Measurements from ENCODE around the gene MAPK1IP1L. TPM values are rescaled to one million over a fixed set of nuclear protein-coding genes. Genes with fewer than 3 reads are reported as not detected.
"Not testable (repeated sequence)": the region's sequence is repeated elsewhere in the genome, so short reads cannot be mapped to it uniquely, and the experiment has no call there.

The MAPK1IP1L gene
- polyA plus RNA-seq (2014; cell fraction: cytosol; rRNA removed): 41.2 and 49.6 TPM in 2 replicates
- polyA plus RNA-seq (2014; cell fraction: nucleus; rRNA removed): 10.2 and 20.9 TPM in 2 replicates

DNA sequence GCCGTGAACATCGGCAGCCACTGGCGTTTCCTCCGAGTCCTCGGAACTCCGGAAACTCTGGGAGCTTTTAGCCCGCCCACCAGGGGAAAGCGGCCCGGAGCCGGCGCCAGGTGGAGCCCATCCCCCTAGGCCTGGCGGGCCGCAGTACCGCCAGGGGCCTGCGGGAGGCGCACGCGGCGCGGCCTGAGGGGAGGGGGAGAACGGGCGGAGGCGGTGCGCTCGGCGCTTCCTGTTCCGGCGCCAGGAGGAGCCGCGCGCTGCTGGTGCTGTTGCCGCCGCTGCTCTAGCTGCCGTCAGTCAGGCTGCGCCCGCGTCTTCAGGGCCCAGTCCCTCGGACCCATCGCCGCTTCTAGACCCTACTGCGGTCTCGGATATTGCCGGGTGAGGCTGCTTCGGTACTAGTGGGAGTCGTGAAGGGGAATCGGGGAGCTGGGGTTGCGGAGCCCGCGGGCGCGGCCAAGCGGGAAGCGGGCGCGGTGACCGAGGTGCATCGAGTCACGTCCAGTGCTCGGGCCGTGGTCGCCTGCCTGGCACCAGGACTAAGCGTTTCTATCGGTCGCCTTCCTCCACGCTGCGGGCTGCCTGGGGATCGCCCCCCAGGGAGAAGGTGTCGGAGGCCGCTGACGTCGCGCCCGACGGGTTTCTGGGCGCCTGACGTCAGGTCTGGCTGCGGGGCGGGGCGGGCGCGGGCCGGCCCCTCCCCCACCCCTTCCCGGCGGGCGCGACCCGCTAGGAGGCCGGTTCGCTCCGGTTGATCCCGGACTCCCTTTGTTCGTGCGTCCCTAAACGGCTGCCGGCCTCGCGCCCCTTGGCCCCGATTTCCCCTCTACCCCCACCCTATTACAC is at the start of gene MAPK1IP1L:
Gene MAPK1IP1L (plus strand): TSS at position 225 of the 846 bp plus-strand sequence. CDS start 10,037 bp downstream, outside the sequence.
- peak; percentile 90 for DNase-seq (ENCODE audit: low spot score)

DNA sequence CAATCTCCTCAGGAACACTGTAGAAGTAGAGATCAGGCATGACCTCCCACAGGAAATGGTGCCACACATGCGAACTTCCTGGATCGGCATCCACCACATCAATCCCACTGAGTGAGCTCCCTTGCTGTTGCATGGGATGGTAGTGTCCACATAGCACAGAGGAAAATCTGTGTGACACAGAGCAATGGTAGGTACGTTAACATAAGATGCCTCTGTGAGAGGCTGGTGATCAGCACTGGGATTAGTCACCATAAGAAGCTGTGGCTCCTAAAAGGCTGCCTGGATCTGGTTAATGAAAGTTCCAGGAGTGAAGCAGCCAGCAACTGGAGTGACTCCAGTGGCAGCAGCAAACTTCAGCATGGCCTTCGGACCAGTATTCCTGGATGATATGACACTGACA is 46.4 kb upstream of the MAPK1IP1L start:
- DNase-seq (ENCODE audit: low spot score): no peak

DNA sequence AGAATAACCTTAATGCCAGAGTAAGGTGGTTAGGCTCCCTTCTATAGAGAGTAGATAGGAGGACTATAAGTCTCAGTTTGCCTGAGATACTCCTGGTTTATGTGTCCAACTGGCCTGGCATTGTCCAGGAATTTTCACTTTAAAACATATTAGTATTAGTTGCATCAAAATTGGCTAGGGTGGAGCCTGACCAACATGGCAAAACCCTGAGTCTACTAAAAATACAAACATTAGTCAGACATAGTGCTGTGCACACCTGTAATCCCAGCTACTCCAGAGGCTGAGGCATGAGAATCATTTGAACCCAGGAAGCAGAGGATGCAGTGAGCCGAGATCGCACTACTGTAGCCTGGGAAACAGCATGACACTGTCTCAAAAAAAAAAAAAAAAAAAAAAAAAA is 36.4 kb upstream of the MAPK1IP1L start:
- DNase-seq (ENCODE audit: low spot score): no peak

DNA sequence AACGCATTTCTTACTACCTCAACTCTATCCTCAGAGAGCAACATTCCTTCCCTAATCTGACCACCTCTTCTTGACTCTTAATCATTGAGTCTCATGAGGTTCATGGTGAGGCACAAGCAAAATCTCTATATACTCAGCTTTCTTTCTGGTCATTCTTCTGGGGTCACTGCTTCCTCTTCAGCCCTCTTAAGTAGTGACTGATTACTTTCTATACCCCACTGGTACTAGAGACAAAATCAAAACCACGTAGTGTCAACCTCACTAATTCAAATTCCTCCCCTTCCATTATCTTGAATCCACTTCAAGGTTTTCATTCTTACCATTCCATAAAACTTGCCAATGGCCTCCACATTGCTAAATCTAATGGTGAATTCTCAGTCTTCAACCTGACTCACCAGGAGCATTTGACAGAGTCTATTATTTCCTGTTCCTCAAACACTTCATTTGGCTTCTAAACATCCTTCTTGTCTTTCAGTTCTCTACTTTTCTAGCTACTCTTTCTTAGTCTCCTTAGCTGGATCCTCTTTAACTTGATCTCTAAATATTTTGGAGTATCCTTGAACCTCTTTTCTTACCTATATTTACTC is 31.4 kb upstream of the MAPK1IP1L start:
- DNase-seq (ENCODE audit: low spot score): no peak

DNA sequence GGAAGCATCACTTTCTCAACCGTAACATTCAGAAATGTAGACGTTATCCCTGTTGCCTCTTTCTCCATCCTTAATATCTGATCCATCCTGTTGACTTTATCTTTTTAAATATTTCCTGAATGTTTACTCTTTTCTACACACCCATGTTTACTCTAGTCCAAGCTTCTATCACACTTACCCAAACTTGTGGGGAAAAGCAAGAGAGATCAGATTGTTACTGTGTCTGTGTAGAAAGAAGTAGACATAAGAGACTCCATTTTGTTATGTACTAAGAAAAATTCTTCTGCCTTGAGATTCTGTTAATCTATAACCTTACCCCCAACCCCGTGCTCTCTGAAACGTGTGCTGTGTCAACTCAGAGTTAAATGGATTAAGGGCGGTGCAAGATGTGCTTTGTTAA is 27.1 kb upstream of the MAPK1IP1L start:
- DNase-seq (ENCODE audit: low spot score): not testable (repeated sequence)

DNA sequence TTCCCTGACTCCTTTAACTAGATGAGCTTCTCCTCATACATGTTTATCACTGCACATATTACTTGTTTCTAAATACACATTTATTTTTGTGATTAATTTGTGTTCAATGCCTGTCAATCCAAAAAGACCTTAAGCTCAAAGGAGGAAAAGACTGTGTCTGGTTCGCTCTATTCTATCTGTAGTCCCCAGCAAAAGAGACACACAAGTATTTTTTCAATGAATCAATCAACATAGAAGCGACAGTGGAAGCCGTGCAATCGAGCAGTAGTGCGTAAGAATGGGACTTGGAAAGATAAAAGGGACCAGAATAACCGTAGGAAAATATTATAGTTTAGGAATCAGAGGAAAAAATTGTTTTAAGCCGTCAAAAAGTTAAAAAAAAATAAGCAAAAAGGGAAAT is 25.5 kb upstream of the MAPK1IP1L start:
- no peak for DNase-seq (ENCODE audit: low spot score)

DNA sequence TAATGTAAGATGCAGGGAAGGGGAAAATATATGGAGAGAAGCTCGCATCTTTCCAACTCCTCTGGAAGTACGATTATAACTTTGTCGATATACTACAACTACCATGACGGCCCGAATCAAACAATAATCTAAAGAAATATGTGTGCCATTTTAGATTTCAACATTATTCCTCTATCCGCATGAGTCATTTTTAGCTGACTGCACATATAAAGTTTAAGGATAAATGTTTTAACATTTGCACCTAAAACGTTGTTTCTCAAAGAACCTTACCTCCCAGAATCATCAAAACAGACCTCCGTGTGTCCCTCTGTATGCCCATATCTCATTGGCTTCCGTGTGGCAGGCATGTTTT is 25.0 kb upstream of the MAPK1IP1L start:
- DNase-seq (ENCODE audit: low spot score): no peak

DNA sequence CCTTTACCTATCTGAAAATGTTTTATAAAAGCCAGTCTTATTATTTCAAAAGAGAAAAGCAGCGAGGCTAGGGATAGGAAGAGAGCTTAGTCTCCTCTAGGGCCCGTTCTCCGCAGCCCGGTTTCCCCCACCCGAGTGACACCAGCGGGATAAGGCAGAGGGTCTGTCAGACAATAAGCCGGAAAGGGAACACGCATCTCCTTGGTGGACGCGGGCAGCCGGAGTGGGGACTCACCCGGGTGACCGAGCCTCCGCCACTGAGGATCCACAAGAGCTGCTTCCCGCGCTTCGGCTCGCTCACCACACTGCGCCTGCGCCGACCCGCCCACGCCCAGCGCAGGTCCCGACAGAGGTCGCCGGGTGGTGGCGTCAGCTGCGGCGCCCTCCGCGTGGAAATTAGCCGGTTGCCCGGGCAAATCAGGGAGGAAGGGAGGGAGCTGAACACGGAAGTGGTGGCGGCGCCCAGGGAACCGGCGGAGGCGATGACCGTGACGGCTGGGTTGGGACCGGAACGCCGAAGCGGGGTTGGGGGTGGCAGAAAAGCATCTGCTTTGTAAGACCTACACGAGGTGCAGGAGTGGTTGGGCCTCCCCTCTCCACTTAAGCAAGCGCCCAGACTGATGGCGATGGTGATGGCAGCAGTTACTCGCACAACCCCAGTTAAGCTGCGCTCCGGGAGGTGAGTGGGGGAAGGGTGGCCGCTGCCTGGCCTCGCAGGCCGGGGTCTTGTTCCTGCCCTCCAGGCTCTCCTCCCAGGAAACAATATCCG is 24.5 kb upstream of the MAPK1IP1L start, which contains the start of the genes SOCS4 and WDHD1:
Gene SOCS4 (plus strand): TSS at position 444 of the 769 bp plus-strand sequence. CDS start 15,806 bp downstream, outside the sequence.
Gene WDHD1 (minus strand): TSS at position 307 of the 769 bp plus-strand sequence. CDS start 312 bp downstream, outside the sequence.
- DNase-seq (ENCODE audit: low spot score): peak; percentile 93

DNA sequence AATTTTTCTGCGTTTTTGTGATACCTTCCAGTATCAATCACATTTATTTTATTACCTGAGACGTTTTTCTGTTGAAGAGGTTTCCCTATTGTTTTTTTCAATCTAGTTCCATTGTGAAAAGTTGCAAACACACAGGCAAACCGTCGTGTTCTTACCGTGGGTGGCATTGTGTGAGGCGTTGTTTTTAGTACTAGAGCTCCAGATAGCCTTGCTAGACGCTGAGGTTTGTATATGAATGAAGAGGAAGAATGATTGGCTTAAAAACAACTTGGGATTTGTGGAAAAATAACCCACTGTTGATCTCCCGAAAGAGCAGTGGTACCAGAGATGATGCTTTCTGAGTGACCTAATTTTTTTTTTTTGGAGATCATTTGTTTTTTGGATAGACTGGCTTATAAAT is 23.4 kb upstream of the MAPK1IP1L start:
- DNase-seq (ENCODE audit: low spot score): no peak

DNA sequence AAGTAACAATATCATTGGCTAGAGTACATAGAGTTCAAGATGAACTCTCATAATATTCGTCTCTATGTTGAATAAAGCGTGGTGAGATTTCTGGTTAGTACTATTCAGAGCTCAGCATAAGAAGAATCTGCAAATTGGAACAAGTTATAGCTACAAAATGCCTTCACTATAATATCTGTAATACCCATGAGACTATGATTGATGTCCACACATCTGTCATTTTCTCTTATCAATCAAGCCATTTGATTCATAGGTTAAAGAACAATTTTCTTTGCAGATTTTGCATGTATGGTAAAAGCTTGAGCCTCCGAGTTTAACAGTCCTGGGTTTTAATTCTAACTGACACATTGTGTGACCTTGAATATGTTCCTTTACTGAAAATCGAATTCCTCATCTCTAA is 23.0 kb upstream of the MAPK1IP1L start:
- DNase-seq (ENCODE audit: low spot score): no peak

DNA sequence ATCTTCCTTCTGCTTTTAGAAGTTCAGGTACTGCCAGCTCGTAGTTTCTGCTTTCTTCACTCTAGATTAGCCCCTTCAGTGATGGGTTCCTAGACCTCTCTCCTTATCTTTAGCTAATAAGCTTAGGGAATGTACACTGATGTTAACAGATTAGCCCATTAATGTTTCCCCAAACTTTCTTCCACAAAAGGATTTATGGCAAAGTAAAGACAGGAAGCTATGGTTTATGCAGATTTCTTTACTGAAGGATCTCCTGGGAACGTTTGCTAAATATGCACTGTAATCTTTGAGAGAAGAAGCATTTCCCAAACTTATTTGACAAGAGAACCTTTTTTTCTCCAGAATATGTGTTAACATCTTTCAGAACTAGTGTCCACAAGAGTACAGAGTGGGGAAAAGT is 20.3 kb upstream of the MAPK1IP1L start:
- DNase-seq (ENCODE audit: low spot score): no peak

DNA sequence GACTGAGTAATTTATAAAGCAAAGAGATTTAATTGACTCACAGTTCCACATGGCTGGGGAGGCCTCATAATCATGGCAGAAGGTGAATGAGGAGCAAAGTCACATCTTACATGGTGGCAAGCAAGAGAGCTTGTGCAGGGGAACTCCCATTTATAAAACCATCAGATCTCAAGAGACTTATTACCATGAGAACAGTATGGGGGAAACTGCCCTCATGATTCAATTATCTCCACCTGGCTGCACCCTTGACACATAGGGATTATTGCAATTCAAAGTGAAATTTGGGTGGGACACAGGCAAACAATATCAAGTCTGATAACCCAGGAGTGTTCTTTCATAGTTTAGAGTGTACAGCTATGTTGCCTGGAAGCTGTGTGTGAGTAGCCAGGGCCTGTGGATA is 13.5 kb upstream of the MAPK1IP1L start:
- DNase-seq (ENCODE audit: low spot score): not testable (repeated sequence)

DNA sequence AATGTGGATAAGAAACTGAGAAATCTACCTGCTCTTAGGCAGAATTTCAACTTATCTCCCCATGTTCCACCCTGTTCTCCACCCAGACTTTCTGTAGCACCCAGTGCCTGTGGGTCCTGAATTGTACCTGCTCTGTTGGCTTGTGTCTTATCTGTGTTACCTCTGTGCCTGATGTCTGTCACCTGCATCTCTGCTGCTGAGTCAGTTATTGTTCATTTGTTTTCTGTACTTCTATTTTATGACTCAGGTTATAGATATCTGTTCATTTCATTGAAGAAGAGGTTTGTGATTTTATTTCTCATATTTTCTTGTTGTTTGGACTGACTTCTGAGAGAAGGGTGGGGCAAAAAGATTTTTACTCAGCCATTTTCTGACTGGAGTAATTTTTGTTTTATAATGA is 12.7 kb upstream of the MAPK1IP1L start:
- DNase-seq (ENCODE audit: low spot score): no peak

DNA sequence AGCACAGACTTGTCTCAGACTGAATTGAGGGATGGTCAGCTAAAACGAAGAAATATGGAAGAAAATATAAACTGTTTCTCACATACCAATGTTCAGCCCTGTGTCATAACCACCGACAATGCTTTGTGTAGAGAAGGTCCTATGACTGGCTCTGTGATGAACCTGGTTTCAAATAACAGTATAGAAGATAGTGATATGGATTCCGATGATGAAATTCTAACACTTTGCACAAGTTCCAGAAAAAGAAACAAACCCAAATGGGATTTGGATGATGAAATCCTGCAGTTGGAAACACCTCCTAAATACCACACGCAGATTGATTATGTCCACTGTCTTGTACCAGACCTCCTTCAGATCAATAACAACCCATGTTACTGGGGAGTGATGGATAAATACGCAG is 7.9 kb upstream of the MAPK1IP1L start:
- DNase-seq (ENCODE audit: low spot score): no peak

DNA sequence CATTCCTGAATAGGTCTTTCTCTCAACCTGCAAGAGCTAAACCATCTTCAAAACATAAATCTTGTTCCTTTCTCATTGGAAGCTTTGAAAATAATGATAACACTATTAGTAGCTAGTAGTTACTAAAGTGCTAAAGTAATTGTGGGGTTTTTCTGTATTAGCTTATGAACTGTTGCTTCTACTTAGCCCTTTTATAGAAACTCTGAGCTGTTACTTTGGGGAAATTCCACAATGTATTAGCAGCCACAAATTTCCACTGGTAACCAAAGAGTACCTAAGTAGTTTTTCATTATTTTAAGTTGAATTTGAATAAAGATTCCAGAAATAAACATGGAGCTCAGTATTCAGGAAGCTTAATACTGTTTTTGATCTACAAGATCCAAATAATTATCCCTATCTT is 6.4 kb upstream of the MAPK1IP1L start:
- DNase-seq (ENCODE audit: low spot score): no peak

DNA sequence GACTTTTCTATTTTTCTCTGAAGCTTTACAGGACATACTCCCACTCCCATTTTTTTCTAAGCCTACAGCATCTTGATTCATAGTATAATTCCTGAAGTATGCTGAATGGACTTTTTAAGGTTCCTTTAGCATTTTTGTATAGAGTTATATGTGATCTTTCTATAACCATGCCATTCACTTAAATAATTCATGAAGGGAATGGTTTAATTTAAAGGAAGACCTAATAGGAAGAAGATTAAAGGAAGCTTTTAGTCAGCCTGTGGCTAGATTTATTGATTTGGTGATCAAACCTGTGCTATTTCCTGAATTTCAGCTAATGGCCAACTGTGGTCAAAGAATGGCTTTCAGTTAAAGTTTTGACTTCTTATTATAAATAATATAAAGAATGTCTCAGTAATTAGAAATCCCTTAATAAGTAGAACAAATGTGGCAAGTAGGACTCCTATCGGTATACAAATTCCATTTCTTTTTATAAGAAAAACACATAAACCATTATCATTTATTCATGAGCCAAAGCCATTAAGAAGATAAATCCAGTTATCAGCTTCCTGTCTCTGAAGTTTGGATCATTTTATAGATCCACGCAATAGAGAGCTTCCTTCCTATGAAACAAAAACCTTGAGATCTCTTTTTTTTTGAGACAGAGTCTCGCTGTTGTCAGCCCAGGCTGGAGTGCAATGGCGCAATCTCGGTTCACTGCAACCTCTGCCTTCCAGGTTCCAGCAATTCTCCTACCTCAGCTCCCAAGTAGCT is 4.0 kb upstream of the MAPK1IP1L start:
- DNase-seq (ENCODE audit: low spot score): no peak

DNA sequence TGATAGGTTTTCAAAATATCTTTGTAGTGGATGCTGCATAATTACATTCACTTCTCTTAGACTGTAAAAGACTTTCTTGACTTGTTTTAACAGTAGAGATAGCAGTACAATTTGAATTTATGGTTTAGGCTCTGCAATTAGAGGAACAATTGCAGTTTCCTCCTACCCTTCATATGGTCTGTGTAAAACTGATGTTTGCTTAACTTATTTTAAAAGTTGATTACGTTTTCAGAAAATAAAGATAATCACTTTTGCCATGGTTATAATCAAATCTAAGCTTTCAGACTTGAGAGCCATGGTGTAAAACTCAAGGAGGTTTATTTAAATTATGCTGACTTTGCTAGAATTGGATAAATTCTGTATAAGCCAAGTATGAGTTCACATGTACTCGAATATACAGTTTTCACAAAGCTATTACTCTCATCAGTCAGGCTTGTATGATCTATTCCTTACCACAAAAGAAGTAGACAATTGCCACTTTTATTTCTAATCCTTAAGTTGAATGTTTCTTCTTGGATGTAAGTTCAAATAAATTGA is 2.5 kb upstream of the MAPK1IP1L start:
- no peak for DNase-seq (ENCODE audit: low spot score)

DNA sequence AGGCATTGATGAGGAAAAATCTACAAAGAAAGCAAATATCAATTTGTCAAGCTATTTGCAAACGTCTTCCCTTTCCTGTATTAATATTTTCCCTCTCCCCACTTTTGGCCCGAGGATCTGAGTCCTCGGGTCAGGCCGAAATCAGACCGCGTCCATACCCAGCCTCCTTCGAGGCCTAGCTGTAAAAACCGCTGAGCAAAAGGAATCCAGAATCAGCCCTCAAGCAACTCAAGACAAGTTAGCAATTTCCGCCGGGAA is 353 bp upstream of the MAPK1IP1L start:
- DNase-seq (ENCODE audit: low spot score): no peak

DNA sequence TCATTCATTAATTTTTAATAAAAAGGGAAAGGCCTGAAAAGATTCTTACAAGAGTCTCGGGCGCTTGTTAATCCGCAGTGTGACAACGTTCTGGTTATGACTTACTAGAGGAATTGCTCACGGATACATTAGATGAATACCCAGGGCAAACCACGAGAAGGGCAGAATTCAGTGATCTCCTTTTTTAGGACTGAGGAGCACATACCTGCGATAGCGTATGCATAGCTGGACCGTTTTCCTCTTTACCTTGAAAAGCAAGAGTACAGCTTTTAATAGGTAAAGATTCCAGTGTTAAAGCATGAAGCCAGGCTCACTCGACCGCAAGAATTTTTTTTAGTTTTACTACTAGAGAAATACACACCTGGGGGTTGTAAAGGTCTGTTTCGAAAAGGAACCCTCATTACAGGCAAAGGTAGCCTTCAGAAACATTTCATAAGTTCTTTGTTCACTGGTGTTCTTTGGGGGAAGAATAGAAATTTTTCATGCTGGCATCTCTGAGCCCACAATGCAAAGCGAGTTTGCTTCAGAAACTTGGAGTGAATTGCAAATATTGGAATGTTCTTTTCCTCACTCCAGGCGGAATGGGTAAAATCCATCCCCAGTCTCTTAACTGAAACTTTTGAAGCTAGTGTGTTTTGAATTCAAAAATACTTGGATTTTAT is 953 bp downstream of the MAPK1IP1L start:
- DNase-seq (ENCODE audit: low spot score): no peak

DNA sequence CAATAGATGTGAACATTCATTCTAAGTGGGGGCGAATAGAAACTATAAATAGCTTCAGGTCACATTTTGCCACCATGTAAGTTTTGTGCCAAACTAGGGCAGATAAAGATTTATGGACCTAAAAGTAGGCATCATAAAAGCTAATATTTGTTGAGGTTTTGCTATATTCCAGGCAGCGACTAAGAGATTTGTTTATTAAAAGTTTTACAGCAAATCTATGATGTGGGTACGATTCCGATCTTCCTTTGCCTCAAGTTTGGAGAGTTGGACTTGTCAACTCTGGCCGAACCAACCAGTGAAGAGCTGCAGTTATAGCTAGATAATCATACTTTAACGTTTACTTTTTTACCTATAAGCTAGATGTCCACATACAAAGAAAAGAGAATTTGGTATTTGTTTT is 1.6 kb downstream of the MAPK1IP1L start:
- no peak for DNase-seq (ENCODE audit: low spot score)

DNA sequence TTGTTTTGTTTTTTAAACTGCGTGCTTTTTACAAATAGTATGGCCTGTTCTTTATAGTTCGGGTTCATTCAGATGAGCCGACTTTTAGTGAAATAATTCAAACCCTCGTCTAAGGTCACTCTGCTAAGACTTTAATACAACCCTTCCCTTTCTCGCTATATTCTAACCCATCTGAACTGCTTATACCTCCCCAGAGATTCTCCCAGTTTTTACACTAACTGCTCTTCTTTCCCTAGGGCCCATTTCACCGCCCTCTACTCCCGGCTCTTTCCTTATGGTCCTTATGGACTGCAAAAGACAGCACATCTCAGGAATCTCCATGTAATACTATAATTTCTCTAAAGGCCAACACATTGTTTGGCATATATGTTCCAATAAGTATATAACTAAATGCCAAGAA is 2.1 kb downstream of the MAPK1IP1L start:
- no peak for DNase-seq (ENCODE audit: low spot score)
